Activated naive CD4-positive, alpha-beta T cell treated with anti-CD3 and anti-CD28 coated beads, Interleukin-2, amount 50 U/mL, for 24 hours (primary cell): Measurements from ENCODE around the gene TBKBP1.

Source experiments
- H3K27ac Mint-ChIP-seq: one replicate; pipeline ENCODE4 v1.8.0; 2021; ENCODE audit warnings: mild to moderate bottlenecking, mixed read lengths
- H3K27me3 Mint-ChIP-seq: one replicate; pipeline ENCODE4 v1.8.0; 2021; ENCODE audit warnings: mixed read lengths
- H3K36me3 Mint-ChIP-seq: one replicate; pipeline ENCODE4 v1.8.0; 2021; ENCODE audit warnings: mixed read lengths
- H3K4me1 Mint-ChIP-seq: one replicate; pipeline ENCODE4 v1.8.0; 2021; ENCODE audit warnings: mixed read lengths
- H3K4me3 Mint-ChIP-seq: one replicate; pipeline ENCODE4 v1.8.0; 2021; ENCODE audit warnings: mild to moderate bottlenecking, mixed read lengths
- H3K9me3 Mint-ChIP-seq: one replicate; pipeline ENCODE4 v1.8.0; 2021; ENCODE audit warnings: mixed read lengths

The TBKBP1 gene

GRCh38 chr17:47713980-47714700 is 20.2 kb downstream of the TBKBP1 start:
- no peaks in the 10 kb centered on the region for H3K9me3 Mint-ChIP-seq
- H3K4me1 Mint-ChIP-seq: peaks cover 82% of the 10 kb centered on the region
- H3K4me3 Mint-ChIP-seq: no peak overlapping the region
- peaks cover 8% of the 10 kb centered on the region for H3K36me3 Mint-ChIP-seq
- no peak overlapping the region for H3K27ac Mint-ChIP-seq
- no peaks in the 10 kb centered on the region for H3K27me3 Mint-ChIP-seq

DNA sequence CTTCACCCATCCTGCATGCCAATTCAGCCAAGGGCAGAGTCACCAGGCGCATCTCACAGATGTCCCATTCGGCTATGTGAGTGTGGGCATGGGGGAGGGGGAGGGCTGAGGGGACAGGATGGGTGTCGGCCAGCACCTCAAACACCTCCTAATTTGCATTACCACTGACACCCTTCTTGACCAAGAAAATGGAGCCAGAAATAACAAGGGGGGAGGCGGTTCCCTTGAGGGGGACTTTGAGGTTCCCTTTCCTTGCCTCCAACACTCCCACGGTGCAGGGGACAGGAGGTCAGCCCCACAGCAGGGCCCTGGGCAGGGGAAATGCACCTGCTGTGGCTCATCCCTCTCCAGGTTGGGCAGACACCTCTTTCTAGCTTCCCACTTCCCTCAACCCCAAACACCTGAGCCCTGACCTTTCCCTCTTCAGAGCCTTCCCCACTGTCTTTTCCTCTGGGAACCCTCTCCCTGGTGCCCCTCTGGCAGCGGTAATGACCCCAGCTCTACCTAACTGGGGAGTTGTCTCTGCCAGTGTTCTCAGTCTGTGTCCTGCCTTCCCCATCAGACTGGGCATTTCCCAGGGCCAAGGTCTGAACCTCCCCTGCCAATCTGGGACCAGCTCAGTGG is 20.9 kb downstream of the TBKBP1 start:
- no peaks in the 10 kb centered on the region for H3K9me3 Mint-ChIP-seq
- H3K4me1 Mint-ChIP-seq: peaks cover 84% of the 10 kb centered on the region
- H3K27me3 Mint-ChIP-seq: no peaks in the 10 kb centered on the region
- H3K4me3 Mint-ChIP-seq: peak overlapping the region; percentile 89
- peaks cover 8% of the 10 kb centered on the region for H3K36me3 Mint-ChIP-seq
- peak overlapping the region; percentile 76 for H3K27ac Mint-ChIP-seq

- Mint-ChIP-seq H3K4me3 (peak overlapping the region; percentile 89), H3K27ac (peak overlapping the region; percentile 76), H3K27me3 (no peaks in the 10 kb centered on the region)
Observed at GRCh38 chr17:47715669-47716325, 21.8 kb downstream of the TBKBP1 start.

DNA sequence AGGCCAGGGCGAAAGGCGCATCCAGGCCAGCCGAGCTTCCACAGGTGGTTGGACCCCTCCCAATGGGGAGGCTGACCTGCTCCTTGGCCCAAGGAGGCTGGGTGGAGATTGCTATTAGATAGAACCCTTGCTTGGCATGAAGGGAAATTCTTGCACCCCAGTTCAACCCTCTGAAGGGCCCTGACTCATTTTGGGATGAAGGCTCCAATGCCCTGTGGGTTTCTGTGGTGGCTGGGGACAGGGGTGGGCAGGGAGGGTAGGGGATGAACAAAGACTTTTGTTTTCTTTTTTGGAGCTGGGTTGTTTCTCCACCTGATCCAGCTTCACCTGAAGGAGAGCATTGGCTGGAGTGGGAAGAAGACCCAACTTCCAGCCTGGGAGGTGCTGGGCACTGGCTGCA is 22.4 kb downstream of the TBKBP1 start:
- peak overlapping the region; percentile 89 for H3K4me3 Mint-ChIP-seq
- H3K36me3 Mint-ChIP-seq: peaks cover 4% of the 10 kb centered on the region
- no peaks in the 10 kb centered on the region for H3K9me3 Mint-ChIP-seq
- H3K4me1 Mint-ChIP-seq: peaks cover 90% of the 10 kb centered on the region
- H3K27me3 Mint-ChIP-seq: no peaks in the 10 kb centered on the region
- H3K27ac Mint-ChIP-seq: peak overlapping the region; percentile 100

More at GRCh38 chr17:47715669-47716325, 21.8 kb downstream of the TBKBP1 start:
- peaks cover 4% of the 10 kb centered on the region for H3K36me3 Mint-ChIP-seq
- peaks cover 86% of the 10 kb centered on the region for H3K4me1 Mint-ChIP-seq
- H3K9me3 Mint-ChIP-seq: no peaks in the 10 kb centered on the region

DNA sequence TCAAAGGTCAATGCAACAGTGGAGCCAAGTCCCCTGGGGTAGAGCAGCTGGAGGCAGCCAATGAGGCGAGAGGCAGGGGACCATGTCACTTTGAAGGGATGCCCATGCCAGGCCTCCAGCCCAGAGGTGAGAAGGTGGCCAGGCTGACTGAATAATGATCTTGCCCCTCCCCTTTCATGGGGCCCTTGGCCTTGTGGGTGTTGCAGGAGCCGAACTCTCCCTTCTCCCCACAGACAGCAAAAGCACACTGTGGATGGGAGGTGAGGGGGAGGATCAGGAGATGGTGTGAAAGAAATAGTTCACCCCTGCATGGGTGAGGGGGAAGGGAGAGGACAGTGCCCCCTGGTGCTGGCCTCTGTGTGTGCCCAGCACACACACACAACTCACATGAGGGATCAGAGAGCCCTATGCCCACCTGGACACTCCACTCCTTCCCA is 23.3 kb downstream of the TBKBP1 start:
- Mint-ChIP-seq H3K9me3 (no peaks in the 10 kb centered on the region), H3K4me1 (peaks cover 91% of the 10 kb centered on the region), H3K36me3 (no peaks in the 10 kb centered on the region), H3K27me3 (no peaks in the 10 kb centered on the region), H3K27ac (peak overlapping the region; percentile 100), H3K4me3 (peak overlapping the region; percentile 89)

GRCh38 chr17:47717979-47718621 is 24.1 kb downstream of the TBKBP1 start:
- no peaks in the 10 kb centered on the region for H3K36me3 Mint-ChIP-seq
- no peaks in the 10 kb centered on the region for H3K9me3 Mint-ChIP-seq
- peaks cover 91% of the 10 kb centered on the region for H3K4me1 Mint-ChIP-seq
- no peaks in the 10 kb centered on the region for H3K27me3 Mint-ChIP-seq
- H3K4me3 Mint-ChIP-seq: peak overlapping the region; percentile 89
- peak overlapping the region; percentile 100 for H3K27ac Mint-ChIP-seq

- Mint-ChIP-seq H3K9me3 (no peaks in the 10 kb centered on the region), H3K4me3 (peak overlapping the region; percentile 89), H3K27ac (peak overlapping the region; percentile 100), H3K27me3 (no peaks in the 10 kb centered on the region), H3K4me1 (peaks cover 96% of the 10 kb centered on the region), H3K36me3 (no peaks in the 10 kb centered on the region)
Observed at GRCh38 chr17:47718634-47719405, 24.9 kb downstream of the TBKBP1 start.

GRCh38 chr17:47719411-47720152 is 25.6 kb downstream of the TBKBP1 start:
- Mint-ChIP-seq H3K27ac (peak overlapping the region; percentile 100), H3K36me3 (no peaks in the 10 kb centered on the region), H3K27me3 (no peaks in the 10 kb centered on the region), H3K4me3 (peak overlapping the region; percentile 89), H3K9me3 (no peaks in the 10 kb centered on the region), H3K4me1 (peaks cover 94% of the 10 kb centered on the region)

- H3K36me3 Mint-ChIP-seq: no peaks in the 10 kb centered on the region
- H3K4me1 Mint-ChIP-seq: peaks cover 97% of the 10 kb centered on the region
- H3K4me3 Mint-ChIP-seq: peak overlapping the region; percentile 89
- H3K27ac Mint-ChIP-seq: peak overlapping the region; percentile 100
- no peaks in the 10 kb centered on the region for H3K9me3 Mint-ChIP-seq
- no peaks in the 10 kb centered on the region for H3K27me3 Mint-ChIP-seq
Observed at GRCh38 chr17:47720196-47720595, 26.2 kb downstream of the TBKBP1 start.

DNA sequence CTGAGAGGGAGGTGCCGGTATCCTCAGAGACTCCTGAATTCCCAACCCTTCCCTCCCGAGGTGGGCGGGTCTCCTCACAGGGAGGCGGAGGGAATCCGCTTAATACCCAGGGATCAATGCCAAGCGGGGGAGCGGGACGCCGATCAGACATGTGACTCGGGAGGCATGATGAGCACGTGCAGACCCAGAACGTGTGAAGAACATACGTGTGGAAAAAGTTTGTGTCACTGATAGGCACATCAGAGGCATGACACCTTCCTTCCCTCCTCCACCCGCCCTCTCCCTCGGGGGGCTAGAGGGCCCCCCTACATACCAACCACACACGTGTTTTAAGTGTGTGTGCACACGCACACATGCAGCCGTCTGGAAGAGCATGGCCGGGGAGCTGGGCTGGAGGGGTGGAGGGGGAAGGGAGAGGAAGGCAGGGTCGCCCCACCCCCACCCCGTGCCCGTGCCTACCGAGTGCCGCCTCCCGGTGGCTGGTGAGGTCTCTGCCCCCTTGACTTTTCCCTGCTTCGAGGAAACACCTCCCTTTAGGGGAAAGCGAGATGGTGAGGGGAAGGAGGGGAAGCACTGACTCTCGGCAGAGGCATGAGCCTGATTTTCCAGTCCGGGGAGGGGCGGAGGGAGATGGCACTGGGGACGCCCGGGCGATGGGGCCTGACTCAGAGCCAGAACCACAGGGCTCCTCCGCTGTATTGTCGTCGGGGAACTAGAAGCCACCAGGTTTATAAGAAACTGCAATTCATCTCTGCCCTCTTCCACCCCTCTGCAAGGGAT is 27.0 kb downstream of the TBKBP1 start:
- no peaks in the 10 kb centered on the region for H3K9me3 Mint-ChIP-seq
- H3K36me3 Mint-ChIP-seq: no peaks in the 10 kb centered on the region
- peak overlapping the region; percentile 100 for H3K27ac Mint-ChIP-seq
- no peaks in the 10 kb centered on the region for H3K27me3 Mint-ChIP-seq
- H3K4me1 Mint-ChIP-seq: peaks cover 95% of the 10 kb centered on the region
- H3K4me3 Mint-ChIP-seq: peak overlapping the region; percentile 89

DNA sequence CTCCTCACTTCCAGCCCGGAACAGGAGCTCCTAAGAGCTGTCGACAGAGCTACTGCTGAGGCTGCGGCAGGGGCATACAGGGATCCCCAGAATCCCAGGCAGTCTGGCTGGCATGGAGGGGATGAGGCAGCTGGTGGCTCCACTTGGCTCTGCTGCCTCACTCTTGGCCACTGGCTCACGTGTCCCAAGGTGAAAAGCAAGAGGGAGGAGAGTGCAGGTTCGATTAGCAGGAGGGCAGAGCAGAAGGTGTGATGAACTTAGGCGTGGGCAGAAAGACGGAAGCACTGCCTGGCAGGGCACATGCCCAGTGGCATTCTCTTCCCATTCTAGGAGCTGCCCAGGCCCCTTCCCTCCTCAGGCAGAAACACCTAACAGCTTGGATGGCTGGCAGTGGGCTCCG is 27.8 kb downstream of the TBKBP1 start:
- peaks cover 95% of the 10 kb centered on the region for H3K4me1 Mint-ChIP-seq
- H3K4me3 Mint-ChIP-seq: peak overlapping the region; percentile 89
- H3K27ac Mint-ChIP-seq: peak overlapping the region; percentile 100
- H3K36me3 Mint-ChIP-seq: no peaks in the 10 kb centered on the region
- no peaks in the 10 kb centered on the region for H3K27me3 Mint-ChIP-seq
- H3K9me3 Mint-ChIP-seq: no peaks in the 10 kb centered on the region

- Mint-ChIP-seq H3K27me3 (no peaks in the 10 kb centered on the region), H3K4me3 (peak overlapping the region; percentile 49), H3K36me3 (no peaks in the 10 kb centered on the region), H3K27ac (peak overlapping the region; percentile 88), H3K9me3 (no peaks in the 10 kb centered on the region), H3K4me1 (peaks cover 83% of the 10 kb centered on the region)
Observed at GRCh38 chr17:47724705-47725104, 30.7 kb downstream of the TBKBP1 start.

DNA sequence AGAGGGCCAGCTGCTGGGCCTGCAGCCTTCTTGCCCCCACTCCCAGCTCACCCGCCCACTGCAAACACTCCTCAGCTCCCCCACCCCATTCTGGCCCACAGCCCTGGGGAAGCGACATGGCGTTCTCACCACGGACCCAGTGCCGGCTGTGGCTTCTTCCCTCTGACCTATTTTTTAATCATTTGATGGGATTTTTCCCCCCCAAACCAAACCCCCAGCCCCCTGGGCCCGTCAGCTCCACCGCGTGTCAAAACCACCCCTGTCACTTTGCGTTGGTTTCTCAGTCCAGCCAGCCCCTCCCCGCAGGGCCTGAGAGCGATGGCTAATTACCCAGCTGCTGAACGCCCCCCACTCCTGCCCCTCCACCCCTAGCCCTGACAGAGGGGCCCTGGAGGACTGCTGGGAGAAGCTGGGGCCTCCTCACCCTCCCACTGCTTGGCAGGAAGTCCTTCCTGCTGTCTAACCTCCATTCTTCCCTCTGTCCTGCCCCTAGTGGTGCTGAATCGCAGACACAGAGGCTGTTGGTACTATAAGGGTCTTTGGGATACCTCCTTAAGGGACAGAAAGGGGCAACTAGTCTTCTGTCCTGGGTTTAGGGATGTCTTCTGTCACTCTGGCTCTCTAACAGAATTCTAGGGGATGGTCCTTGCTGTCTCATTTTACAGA is 31.6 kb downstream of the TBKBP1 start:
- peak overlapping the region; percentile 7 for H3K4me3 Mint-ChIP-seq
- no peaks in the 10 kb centered on the region for H3K27me3 Mint-ChIP-seq
- peak overlapping the region; percentile 70 for H3K27ac Mint-ChIP-seq
- H3K36me3 Mint-ChIP-seq: no peaks in the 10 kb centered on the region
- no peaks in the 10 kb centered on the region for H3K9me3 Mint-ChIP-seq
- peaks cover 78% of the 10 kb centered on the region for H3K4me1 Mint-ChIP-seq
